HFF-Myc (cell line): ENCODE results near the gene PROM1.

Experiments
- DNase-seq: peaks from one replicate; pipeline ENCODE4 v3.0.0-alpha.2; 2011; ENCODE audit warnings: low read depth; ENCODE audit errors: extremely low read depth
- H3K4me3 ChIP-seq: replicated peaks from 2 replicates; pipeline ENCODE4 v1.5.1; 2011; ENCODE audit warnings: low read depth, mild to moderate bottlenecking, control low read depth, low read length
- CTCF ChIP-seq: IDR thresholded peaks from 2 replicates; pipeline ENCODE4 v1.5.1; 2012; ENCODE audit warnings: mild to moderate bottlenecking, low read depth, low read length, control low read depth; ENCODE audit errors: missing control alignments

PROM1 gene

GRCh38 chr4:15918484-15919129 is 165.2 kb downstream of the PROM1 start:
- no peak for DNase-seq
- H3K4me3 ChIP-seq: no peak overlapping the region
- TF ChIP-seq CTCF: no peak
